DOHH2 (cell line): Measurements from ENCODE around the gene ZBTB3.
"Not testable (repeated sequence)": the region's sequence is repeated elsewhere in the genome, so short reads cannot be mapped to it uniquely, and the experiment has no call there.

Experiments
- H3F3A ChIP-seq: fragments of 200-600 bp; sonication (generic), shearing (Covaris generic); 2 replicates; pipeline ENCODE4 v1.6.0; 2016; ENCODE audit warnings: antibody characterized with exemption, mild to moderate bottlenecking; ENCODE audit not compliant: control insufficient read depth, insufficient read depth
- H3K27ac ChIP-seq: fragments of 200-600 bp; sonication (generic); 2 replicates; pipeline ENCODE4 v1.5.1; 2014; ENCODE audit warnings: low read depth, mild to moderate bottlenecking, low read length, moderate library complexity
- H3K27me3 ChIP-seq: fragments of 200-600 bp; sonication (generic); 2 replicates; pipeline ENCODE4 v1.6.1; 2014; ENCODE audit warnings: mild to moderate bottlenecking, low read length, mixed read lengths; ENCODE audit not compliant: control insufficient read depth
- H3K36me3 ChIP-seq: fragments of 200-600 bp; sonication (generic); 2 replicates; pipeline ENCODE4 v1.6.1; 2014; ENCODE audit warnings: mild to moderate bottlenecking, low read length, moderate library complexity, mixed read lengths; ENCODE audit not compliant: control insufficient read depth
- H3K4me1 ChIP-seq: fragments of 200-600 bp; sonication (generic); 2 replicates; pipeline ENCODE4 v1.6.1; 2014; ENCODE audit warnings: mild to moderate bottlenecking, low read length, mixed read lengths; ENCODE audit not compliant: control insufficient read depth
- H3K4me2 ChIP-seq: fragments of 200-600 bp; sonication (generic); 2 replicates; pipeline ENCODE4 v1.6.0; 2014; ENCODE audit warnings: mild to moderate bottlenecking, low read length, moderate library complexity
- H3K4me3 ChIP-seq: fragments of 200-600 bp; sonication (generic); 2 replicates; pipeline ENCODE4 v1.5.1; 2014; ENCODE audit warnings: mild to moderate bottlenecking, low read length, mixed read lengths
- H3K79me2 ChIP-seq: fragments of 200-600 bp; sonication (generic); 2 replicates; pipeline ENCODE4 v1.6.1; 2014; ENCODE audit warnings: mild to moderate bottlenecking, low read length, mixed read lengths; ENCODE audit not compliant: control insufficient read depth
- H3K9me2 ChIP-seq: fragments of 200-600 bp; sonication (generic); replicated peaks from 2 replicates; pipeline ENCODE4 v1.6.1; 2014; ENCODE audit warnings: mild to moderate bottlenecking, low read length, mixed read lengths; ENCODE audit not compliant: control insufficient read depth
- H3K9me3 ChIP-seq: fragments of 200-600 bp; sonication (generic); 2 replicates; pipeline ENCODE4 v1.6.1; 2014; ENCODE audit warnings: antibody characterized with exemption, low read length, mixed read lengths; ENCODE audit not compliant: control insufficient read depth, insufficient read depth
- H4K20me1 ChIP-seq: fragments of 200-600 bp; sonication (generic); 2 replicates; pipeline ENCODE4 v1.6.0; 2014; ENCODE audit warnings: low read depth, mild to moderate bottlenecking, antibody characterized with exemption, low read length, moderate library complexity; ENCODE audit not compliant: control insufficient read depth, insufficient read depth
- CTCF ChIP-seq: fragments of 200-600 bp; sonication (generic); IDR thresholded peaks from one replicate; pipeline ENCODE4 v1.5.1; 2014; ENCODE audit warnings: antibody characterized with exemption, mild to moderate bottlenecking, low read depth, low read length; ENCODE audit not compliant: poor library complexity, severe bottlenecking
- EZH2phosphoT487 ChIP-seq: fragments of 200-600 bp; sonication (generic); IDR thresholded peaks from 2 replicates; pipeline ENCODE4 v1.6.1; 2017; ENCODE audit warnings: borderline replicate concordance, mild to moderate bottlenecking, antibody characterized with exemption, low read length, moderate library complexity, mixed read lengths

The ZBTB3 gene

DNA sequence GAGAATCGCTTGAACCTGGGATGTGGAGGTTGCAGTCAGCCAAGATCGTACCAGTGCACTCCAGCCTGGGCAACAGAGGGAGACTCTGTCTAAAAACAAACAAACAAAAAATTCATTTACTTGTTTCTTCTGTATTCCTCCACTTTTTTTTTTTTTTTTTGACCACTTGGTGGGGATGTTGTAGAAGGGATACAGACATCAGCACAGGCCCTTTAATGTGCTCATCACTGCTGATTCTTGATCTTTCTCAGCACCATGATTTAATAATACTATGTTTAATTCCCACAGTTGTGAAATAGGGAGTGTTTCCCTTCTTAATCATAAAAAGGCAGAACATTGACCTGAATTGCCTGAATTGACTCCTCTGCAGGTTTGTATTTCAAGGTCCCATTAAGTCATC lies 21.1 kb downstream of the ZBTB3 start:
- H3K4me3 ChIP-seq, result no peak overlapping the region
- H3K4me2 ChIP-seq, result no peak overlapping the region
- H3K27me3 ChIP-seq, result no peaks in the 10 kb centered on the region
- no peaks in the 10 kb centered on the region for H4K20me1 ChIP-seq
- no peak overlapping the region for H3K27ac ChIP-seq
- H3K4me1 ChIP-seq, result peaks cover 16% of the 10 kb centered on the region
- H3F3A ChIP-seq, result peaks cover 2% of the 10 kb centered on the region; the same call in 1 of the 2 replicates
- no peaks in the 10 kb centered on the region for H3K9me2 ChIP-seq
- peaks cover 58% of the 10 kb centered on the region for H3K36me3 ChIP-seq
- TF ChIP-seq CTCF (no peak), EZH2phosphoT487 (no peak)
- no peaks in the 10 kb centered on the region for H3K9me3 ChIP-seq
- H3K79me2 ChIP-seq, result peaks cover 64% of the 10 kb centered on the region

- not testable (repeated sequence) for H3K9me2 ChIP-seq, H3K27me3 ChIP-seq, H3F3A ChIP-seq, H3K9me3 ChIP-seq, H3K27ac ChIP-seq
- peaks cover 18% of the 10 kb centered on the region for H3K4me1 ChIP-seq
- H3K36me3 ChIP-seq, result peaks cover 62% of the 10 kb centered on the region
- H3K79me2 ChIP-seq, result peaks cover 80% of the 10 kb centered on the region
- peaks cover 12% of the 10 kb centered on the region for H4K20me1 ChIP-seq
- peak overlapping the region; percentile 90 for H3K4me3 ChIP-seq
- peak overlapping the region; percentile 76 for H3K4me2 ChIP-seq
Observed at GRCh38 chr11:62730076-62730475, 23.9 kb downstream of the ZBTB3 start.

GRCh38 chr11:62728171-62728988 lies 25.6 kb downstream of the ZBTB3 start, which contains the start of gene TTC9C:
TTC9C (plus strand) TSS chr11:62728486; CDS start chr11:62728849, 363 bp downstream.
- peak within 1 kb of the TSS; percentile 85 for H3K4me2 ChIP-seq
- H4K20me1 ChIP-seq, result peaks cover 25% of the 10 kb centered on the region
- peaks cover 29% of the 10 kb centered on the region for H3K4me1 ChIP-seq
- H3K4me3 ChIP-seq, result peak within 1 kb of the TSS; percentile 90
- no peaks in the 10 kb centered on the region for H3K9me3 ChIP-seq
- peaks cover 68% of the 10 kb centered on the region for H3K36me3 ChIP-seq
- no peaks in the 10 kb centered on the region for H3K27me3 ChIP-seq
- no peaks in the 10 kb centered on the region; the same call in 1 of the 2 replicates for H3F3A ChIP-seq
- peaks cover 87% of the 10 kb centered on the region for H3K79me2 ChIP-seq
- TF ChIP-seq EZH2phosphoT487 (no peak), CTCF (no peak)
- H3K27ac ChIP-seq, result peak within 1 kb of the TSS; percentile 92
- H3K9me2 ChIP-seq, result no peaks in the 10 kb centered on the region

- H3K36me3 ChIP-seq, result peaks cover 68% of the 10 kb centered on the region
- peaks cover 29% of the 10 kb centered on the region for H3K4me1 ChIP-seq
- peak overlapping the region; percentile 90 for H3K4me3 ChIP-seq
- H3K9me2 ChIP-seq, result no peaks in the 10 kb centered on the region
- peaks cover 87% of the 10 kb centered on the region for H3K79me2 ChIP-seq
- peak overlapping the region; percentile 85 for H3K4me2 ChIP-seq
- H3K27ac ChIP-seq, result peak overlapping the region; percentile 92
- no peaks in the 10 kb centered on the region for H3K9me3 ChIP-seq
- peaks cover 25% of the 10 kb centered on the region for H4K20me1 ChIP-seq
- H3F3A ChIP-seq, result no peaks in the 10 kb centered on the region; the same call in 1 of the 2 replicates
- no peaks in the 10 kb centered on the region for H3K27me3 ChIP-seq
- no peak for TF ChIP-seq CTCF
Observed at GRCh38 chr11:62727872-62728170, 26.1 kb downstream of the ZBTB3 start.
